Endometrial microvascular endothelial cells (primary cell): ENCODE data around the gene CDRT15L2. TPM values are rescaled to one million over a fixed set of nuclear protein-coding genes. Genes with fewer than 3 reads are reported as not detected.
"Not testable (repeated sequence)": the region's sequence is repeated elsewhere in the genome, so short reads cannot be mapped to it uniquely, and the experiment has no call there.

ENCODE experiments used
- in situ Hi-C: cut with HindIII; loops from 2 replicates; pipeline ENCODE4 v1.10.0; 2017; ENCODE audit warnings: low sequenced_read_pairs, low pct_unique_long_range_greater_than_20kb; ENCODE audit errors: inconsistent ontology term
- total RNA-seq: library from RNA; depleted of rRNA; stranded (reverse); fragments of >200 nt; gene quantifications from one replicate; pipeline ENCODE4 v1.2.3, GENCODE V29; 2015; ENCODE audit errors: inconsistent ontology term

Gene CDRT15L2
- total RNA-seq, 1 donor from 2014 or later, result not detected

GRCh38 chr17:20568604-20569003 lies 10.9 kb upstream of the CDRT15L2 start:
- in situ Hi-C loops, result not testable (repeated sequence)

- in situ Hi-C loops, result not testable (repeated sequence)
Measured at GRCh38 chr17:20571653-20572052, 7.9 kb upstream of the CDRT15L2 start.

- in situ Hi-C loops, result not testable (repeated sequence)
Measured at GRCh38 chr17:20573216-20573615, 6.3 kb upstream of the CDRT15L2 start.

DNA sequence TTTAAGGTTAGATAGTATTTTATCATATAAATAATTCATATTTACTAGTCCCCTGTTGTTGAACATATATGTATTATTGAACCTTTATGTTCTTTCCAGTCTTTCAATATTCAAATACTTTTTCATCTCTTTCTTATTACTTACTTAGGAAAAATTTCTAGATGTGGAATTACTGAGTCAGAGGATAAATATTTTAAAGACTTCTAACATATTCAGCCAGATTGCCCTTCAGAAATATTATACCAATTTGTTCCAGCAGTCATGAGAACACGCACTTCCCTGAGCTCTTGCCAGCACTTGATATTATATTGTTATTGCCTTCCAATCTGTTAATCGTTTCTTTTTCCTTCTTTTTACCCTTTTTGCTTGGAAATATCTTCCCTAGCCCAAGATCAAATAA lies 4.5 kb upstream of the CDRT15L2 start:
- in situ Hi-C loops, result not testable (repeated sequence)

DNA sequence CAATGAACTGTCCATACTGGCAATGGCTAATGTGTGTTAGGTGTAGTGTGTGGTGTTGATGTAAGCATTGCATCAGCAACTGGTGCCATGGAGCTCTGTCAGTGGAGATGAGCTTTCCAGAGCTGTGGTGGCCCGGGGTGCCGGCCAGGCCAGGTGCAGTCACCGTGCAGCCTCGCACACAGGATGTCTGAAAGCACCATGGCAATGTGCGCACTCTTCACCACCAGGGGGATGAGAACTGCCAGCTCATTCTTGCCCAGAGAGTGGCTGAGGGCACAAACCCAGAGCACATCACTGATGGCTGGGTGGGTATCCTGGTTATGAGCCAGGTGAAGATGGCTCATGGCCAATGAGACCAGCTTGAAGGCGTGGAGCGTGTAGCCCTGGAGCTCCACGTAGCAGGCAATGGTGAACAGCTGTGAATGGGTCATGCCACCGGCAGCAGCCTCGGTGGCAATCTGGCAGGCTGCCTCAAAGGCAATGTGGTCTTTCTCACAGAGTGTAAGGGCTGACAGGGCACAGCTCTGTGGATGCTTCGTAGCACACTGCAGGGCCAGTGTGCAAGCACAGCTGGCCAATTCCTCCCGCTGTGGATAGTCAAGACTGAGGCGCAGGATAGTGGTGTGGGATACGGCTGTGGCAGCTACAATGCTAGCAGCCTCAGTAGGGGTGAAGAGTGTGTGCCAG lies 4.5 kb downstream of the CDRT15L2 start:
- in situ Hi-C loops, result not testable (repeated sequence)

DNA sequence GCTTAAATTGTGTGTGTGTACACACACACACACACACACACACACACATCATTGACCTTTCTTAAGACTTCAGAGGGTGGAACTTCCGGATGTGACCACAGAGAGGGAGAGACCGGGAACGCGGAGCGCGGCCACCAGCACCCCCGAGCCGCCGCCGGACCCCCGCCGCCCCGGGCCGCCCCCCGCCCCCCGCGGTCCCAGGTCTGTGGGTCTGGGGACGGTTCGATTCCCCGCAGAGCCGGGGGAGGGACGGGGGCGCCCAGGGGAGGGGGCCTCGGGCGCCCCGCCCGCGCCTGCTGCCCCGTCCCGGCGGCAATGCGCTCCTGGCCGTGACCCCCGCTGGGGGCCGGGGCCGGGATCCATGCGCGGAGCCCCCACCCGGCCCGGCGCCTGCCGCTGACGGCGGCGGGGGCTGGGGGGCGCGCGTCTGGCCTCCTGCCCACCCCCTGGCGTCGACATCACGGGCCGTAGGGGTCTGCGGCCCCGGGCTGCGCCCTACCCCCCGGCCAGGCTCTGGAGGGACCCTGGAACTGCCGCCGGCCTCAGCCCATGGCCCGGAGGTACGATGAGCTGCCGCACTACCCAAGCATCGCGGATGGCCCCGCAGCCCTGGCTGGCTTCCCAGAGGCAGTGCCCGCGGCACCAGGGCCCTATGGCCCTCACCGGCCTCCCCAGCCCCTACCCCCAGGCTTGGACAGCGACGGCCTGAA lies 9.4 kb downstream of the CDRT15L2 start:
- in situ Hi-C loops, result not testable (repeated sequence)

GRCh38 chr17:20589454-20589810 lies 9.9 kb downstream of the CDRT15L2 start:
- in situ Hi-C loops, result not testable (repeated sequence)

- in situ Hi-C loops, result not testable (repeated sequence)
Measured at GRCh38 chr17:20591040-20591439, 11.5 kb downstream of the CDRT15L2 start.

- in situ Hi-C loops, result not testable (repeated sequence)
Measured at GRCh38 chr17:20605568-20605967, 26.0 kb downstream of the CDRT15L2 start.

- in situ Hi-C loops, result not testable (repeated sequence)
Measured at GRCh38 chr17:20609490-20609889, 30.0 kb downstream of the CDRT15L2 start.

- in situ Hi-C loops, result no loop called here
Measured at GRCh38 chr17:20611309-20611708, 31.8 kb downstream of the CDRT15L2 start.

GRCh38 chr17:20612635-20613034 lies 33.1 kb downstream of the CDRT15L2 start:
- in situ Hi-C loops, result no loop called here

- in situ Hi-C loops, result no loop called here
Measured at GRCh38 chr17:20613248-20613647, 33.7 kb downstream of the CDRT15L2 start.

DNA sequence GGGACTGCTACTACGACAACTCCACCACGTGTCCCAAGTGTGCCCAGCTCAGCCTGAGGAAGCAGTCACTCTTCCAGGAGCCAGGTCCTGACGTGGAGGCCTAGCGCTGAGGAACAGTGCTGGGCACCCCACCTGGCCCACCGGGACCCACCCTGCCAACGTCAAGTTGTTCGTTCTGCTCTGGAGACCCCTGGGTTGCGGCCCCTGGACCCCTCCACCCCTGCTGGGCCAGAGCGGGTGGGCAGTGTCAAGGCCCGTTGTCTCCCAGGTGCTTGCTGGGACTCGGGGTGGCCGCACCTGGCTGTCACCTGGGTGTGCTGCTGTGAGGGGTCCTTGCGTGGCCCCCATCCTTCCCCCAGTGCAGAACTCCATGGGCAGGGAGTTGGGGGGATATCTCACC lies 34.4 kb downstream of the CDRT15L2 start:
- in situ Hi-C loops, result no loop called here

GRCh38 chr17:20615461-20615860 lies 35.9 kb downstream of the CDRT15L2 start:
- in situ Hi-C loops, result not testable (repeated sequence)

Other genes with a start within 250 kb of the CDRT15L2 start
- gene LGALS9B, start 112.2 kb upstream of the CDRT15L2 start, total RNA-seq, result not detected